HG02588 (cell line): ENCODE results near the gene ANKRD12.

ENCODE experiments used
- ATAC-seq: cut with Tn5 transposase; IDR thresholded peaks from one replicate; pipeline ENCODE4 v1.9.1; 2021; ENCODE audit warnings: mild to moderate bottlenecking, moderate library complexity; ENCODE audit not compliant: unreplicated experiment

Gene ANKRD12

DNA sequence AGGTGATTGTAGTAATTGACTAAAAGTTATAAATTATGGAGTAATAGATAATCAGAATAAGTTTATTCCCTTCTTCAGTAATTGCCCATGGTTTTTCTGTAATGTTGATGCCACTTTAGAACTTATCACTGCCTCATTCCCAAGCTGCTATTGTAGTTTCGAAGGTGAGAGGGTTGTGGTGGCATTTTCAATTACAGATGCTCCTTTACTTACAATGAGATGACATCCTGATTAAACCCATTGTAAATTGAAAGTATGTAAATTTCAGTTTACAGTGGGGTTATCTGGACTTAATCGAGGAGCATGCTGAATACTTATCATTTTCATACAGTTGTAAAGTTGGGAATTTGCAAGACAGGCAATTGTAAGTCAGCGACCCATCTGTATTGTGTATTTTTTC, 31.2 kb upstream of the ANKRD12 start:
- no peak for ATAC-seq

DNA sequence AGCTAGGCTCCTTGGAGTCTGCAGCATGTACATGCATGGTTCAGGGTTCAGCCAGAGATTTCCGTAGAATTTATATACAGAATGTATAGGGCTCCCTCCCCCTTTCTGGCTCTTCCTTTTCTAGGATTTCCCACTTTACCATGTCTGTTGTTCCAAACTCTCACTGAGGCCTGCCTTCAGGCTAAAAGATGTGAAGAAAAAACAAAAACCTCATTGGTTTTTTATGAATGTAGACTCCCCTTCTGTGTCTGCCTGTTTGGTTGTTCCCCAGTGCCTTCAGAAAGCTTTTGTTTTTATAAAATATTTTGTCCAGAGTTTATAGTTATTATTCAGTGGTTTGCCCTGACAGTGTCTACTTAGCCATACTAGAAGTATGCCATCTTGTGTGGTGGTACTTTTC, 30.5 kb upstream of the ANKRD12 start:
- ATAC-seq = no peak

GRCh38 chr18:9106800-9107584, 29.6 kb upstream of the ANKRD12 start:
- no peak for ATAC-seq

DNA sequence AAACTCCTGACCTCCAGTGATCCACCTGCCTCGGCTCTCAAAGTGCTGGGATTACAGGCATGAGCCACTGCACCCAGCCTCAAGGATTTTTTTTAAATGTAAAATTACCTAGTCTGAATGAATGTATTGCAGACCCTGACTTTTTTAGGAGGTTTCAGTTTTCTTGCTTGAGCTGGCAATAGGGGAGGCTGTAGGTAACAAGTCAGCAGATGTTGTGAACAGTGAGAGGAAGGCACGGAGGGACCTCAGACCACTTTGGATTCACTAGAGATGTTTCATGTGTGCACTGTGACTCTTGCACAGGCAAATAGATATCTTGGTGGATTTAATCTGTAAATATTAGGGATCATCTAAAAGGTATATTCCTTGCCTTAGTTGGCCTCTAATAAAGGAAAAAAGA, 27.7 kb upstream of the ANKRD12 start:
- no peak for ATAC-seq

DNA sequence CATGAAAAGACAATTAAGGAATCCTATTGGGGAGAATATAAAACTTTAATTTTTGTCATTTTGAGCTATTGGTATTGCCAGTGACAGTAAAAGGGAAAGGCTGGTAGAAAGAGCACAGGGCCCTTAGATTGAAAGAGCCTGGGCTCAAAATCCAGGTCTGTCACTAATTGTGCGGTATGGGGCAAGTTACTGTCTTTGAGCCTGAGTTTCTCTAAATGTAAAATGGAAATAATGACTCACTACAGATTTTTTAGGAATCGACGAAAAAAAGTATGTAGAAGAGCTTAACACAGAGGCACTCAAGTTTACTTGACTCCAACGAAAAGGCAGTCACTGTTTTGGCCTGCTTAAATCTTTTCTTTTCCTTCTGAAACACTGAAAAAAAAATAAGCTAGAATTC, 27.1 kb upstream of the ANKRD12 start:
- no peak for ATAC-seq

DNA sequence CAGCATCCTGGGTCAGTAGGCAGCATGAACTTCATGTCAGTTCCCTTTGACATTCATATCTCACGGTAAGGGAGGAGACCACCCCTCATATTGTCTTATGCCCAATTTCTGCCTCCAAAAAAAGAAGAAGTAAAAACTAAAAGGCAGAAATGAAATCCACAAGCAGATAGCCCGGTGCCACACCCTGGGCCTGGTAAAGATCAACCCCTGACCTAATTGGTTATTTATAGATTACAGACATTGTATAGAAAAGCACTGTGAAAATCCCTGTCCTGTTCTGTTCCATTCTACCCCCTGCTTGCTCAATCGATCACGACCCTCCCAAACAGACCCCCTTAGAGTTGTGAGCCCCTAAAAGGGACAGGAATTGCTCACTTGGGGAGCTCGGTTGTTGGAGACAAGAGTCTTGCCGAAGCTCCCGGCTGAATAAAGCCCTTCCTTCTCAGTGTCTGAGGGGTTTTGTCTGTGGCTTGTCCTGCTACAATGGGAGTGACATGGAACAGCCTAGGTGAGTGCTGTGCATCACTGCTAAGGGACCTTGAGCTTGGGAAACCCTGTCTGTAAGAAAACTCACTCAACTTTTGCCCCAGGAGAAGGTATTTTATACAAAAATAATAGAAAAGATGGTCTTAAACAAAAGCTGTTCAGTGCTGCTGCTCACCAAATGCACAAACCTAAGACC, 23.0 kb upstream of the ANKRD12 start:
- no peak for ATAC-seq

GRCh38 chr18:9115984-9116383, 20.6 kb upstream of the ANKRD12 start:
- no peak for ATAC-seq

- ATAC-seq = no peak
Measured at GRCh38 chr18:9117980-9118841, 18.4 kb upstream of the ANKRD12 start.

GRCh38 chr18:9120796-9121195, 15.8 kb upstream of the ANKRD12 start:
- ATAC-seq = no peak

GRCh38 chr18:9123520-9123919, 13.1 kb upstream of the ANKRD12 start:
- ATAC-seq = no peak

DNA sequence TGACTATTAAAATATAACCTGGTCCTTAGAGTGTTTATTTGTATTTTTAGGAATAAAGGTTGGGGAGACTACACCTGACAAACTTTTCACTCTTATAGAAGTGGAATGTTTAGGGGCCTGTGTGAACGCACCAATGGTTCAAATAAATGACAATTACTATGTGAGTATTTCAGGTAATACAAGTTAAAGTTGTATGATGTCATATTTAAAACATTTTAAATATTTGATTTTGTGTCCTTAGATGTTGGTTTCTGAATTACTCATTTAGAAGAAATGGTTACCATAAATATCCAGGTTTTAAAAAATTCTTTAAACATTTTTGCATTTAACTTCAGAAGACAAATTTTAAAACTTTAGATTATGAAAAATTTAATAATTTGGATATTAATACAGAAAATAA, 11.8 kb upstream of the ANKRD12 start:
- ATAC-seq = no peak

GRCh38 chr18:9126337-9126736, 10.2 kb upstream of the ANKRD12 start:
- no peak for ATAC-seq

DNA sequence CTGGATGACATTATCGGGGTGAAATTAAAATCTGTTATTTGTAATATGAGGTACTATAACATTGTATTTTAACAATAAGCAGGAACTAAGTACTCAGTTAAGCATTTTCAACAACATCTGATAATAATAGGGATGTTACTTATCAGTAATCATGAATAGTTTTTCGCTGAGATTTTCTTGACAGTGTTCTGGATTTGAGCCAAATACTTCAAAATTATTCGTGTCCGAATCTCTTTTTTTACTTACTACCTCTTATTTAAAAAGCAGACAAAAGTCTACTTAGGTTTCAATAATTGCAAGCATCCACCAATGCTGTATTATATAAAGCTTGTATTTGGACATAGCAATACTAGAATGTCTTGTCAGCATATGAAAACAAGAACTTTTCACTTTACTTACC, 6.4 kb upstream of the ANKRD12 start:
- no peak for ATAC-seq

DNA sequence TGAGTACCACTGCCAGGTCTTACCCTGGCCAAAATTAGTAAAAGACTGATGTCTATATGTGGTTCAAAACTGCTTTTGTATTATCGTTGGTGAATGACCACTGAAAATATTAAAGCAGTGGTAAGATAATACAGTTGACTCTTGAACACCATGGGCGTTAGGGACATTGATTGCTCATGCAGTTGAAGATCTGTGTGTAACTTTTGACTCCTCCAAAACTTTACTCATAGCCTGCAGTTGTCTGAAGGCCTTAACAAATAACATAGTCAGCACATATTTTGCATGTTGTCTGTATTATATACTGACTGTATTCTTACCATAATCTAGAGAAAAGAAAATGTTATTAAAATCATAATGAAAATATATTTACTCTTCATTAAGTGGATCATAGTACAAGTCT, 5.8 kb upstream of the ANKRD12 start:
- ATAC-seq = no peak

DNA sequence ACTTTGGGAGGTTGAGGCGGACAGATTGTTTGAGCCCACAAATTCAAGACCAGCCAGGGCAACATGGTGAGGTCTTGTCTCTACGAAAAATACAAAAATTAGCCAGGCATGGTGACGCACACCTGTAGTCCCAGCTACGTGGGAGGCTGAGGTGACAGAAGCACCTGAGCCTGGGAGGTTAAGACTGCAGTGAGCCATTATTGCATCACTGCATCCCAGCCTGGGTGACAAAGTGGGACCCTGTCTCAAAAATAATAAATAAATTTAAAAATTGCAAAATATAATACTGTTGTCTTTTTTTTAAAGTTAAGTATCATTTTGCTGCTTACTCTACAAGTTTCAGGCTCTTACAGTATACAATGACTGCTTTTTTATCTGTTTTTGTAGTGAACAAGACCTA, 4.0 kb upstream of the ANKRD12 start:
- ATAC-seq = no peak

DNA sequence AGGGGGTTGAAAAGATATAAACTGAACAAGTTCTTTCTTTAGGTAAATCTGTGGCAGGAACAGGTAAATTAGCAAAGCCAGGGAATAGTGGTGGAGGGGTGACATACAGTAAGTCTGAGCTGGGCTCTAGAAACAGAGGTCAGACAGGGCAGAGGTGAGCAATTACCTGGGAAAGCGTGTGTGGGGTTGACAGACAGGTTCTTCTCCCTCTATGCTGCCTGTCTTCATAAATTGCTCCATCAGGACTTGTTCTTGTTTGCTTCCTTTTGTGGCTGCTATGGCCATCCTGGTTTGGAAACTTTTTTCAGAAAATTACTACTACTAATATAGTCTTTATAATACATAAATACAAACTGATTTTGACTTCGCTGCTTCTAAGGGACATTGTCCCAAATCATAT, 3.4 kb upstream of the ANKRD12 start:
- no peak for ATAC-seq

DNA sequence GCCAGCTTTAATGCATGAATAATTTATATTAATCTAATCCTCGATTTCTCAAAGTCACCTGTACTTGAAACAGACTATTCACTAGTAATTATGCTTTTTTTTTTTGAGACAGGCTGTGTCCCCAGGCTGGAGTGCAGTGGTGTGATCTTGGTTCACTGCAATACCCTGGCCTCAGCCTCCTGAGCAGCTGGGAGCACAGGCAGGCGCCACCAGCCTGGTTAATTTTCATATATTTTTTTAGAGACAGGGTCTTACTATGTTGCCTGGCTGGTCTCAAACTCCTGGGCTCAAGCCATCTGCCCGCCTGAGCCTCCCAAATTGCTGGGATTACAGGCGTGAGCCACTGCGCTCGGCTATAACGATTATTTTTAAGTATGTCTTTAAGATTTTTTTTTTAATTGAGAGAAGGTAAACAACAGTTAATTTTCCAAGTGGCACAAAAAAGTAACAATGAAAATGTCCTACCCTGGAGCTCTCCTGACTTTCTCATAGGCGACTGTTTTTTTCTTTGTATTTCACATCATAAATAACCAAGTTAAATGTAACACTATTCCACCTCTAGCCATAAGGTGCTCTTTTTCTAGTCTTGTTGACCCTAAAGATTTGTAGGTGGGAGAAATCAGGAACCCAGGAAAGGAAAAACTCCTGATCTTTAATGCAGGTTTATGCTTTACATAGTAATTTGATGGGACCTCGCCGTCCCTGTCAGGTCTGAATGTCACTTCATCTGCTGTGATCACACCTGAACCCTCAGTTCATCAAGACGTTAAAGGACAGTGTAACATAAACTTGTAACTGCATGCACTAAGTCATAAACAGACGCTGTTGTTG, 1.3 kb upstream of the ANKRD12 start:
- ATAC-seq = no peak

DNA sequence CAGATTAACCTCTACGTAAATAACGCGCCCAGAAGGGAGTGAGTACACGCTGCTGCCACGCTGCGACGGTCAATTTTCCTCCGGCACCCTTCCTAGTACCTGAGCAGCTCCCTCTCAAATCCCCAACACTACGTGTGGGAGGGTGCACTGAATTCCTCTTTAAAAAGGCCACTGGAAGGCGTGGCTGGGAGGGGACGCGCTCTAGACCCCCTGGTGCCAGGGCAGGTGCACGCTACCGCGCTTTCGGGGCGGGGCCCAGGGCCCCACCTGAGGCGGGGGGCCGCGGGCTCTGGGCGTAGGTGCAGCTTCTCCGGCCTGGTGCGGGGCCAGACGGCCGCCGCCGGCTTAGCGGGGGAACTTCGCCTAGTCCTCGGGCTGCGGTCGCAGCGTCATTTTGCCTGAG, 668 bp upstream of the ANKRD12 start:
- ATAC-seq = peak; percentile 16

GRCh38 chr18:9137168-9138066, 836 bp downstream of the ANKRD12 start:
- peak; percentile 36 for ATAC-seq
